Amniotic epithelial cell (primary cell): ENCODE data around the gene PAPOLB.

Experiments
- DNase-seq: peaks from one replicate; pipeline ENCODE4 v3.0.0-alpha.2; 2010; ENCODE audit warnings: low read depth

The PAPOLB gene

DNA sequence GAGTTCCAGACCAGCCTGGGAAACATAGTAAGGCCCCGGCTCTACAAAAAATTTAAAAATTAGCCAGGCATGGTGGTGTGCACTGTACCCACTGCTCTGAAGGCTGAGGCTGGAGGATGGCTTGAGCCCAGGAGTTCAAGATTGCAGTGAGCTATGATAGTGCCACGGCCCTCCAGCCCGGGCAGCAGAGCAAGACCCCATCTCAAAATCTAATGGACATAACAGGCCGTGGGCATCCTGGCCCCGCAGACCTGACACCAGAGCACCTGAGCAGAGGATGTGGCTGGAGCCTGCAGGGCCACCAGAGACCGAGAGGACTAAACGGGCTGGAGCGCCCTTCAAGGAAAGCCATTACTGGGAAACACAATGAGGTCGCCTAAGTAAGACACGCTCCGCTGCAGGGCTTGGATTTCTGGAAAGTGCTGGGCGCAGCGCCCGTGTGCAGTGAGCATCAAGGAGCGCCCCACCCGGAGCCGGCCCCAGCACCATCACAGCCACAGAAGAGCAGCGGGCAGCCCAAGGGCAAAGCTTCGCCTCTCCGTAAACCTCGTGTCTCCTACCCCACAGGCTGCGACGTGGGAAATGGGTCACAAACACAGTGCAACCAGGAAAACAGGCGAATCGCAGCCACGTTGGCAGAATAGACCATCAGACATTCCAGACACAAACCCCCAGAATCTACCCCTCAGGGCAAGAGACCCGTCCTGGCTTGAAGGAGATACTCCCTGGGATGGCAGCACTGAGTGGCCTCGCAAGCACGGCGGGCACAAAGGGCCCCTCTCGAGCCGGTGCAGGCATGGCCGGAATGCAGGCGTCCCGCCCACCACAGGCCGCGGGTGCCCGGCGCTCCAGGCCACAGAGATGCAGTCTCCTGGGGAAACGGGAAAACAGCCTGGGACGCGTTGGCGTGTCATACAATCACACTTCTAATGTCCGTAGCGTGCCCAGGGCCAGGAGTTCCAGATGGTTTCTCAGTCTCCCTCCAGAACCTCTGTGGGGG, 16.8 kb upstream of the PAPOLB start:
- no peak for DNase-seq

GRCh38 chr7:4876586-4876985, 14.8 kb upstream of the PAPOLB start:
- DNase-seq = no peak

GRCh38 chr7:4875391-4875790, 13.6 kb upstream of the PAPOLB start:
- no peak for DNase-seq

DNA sequence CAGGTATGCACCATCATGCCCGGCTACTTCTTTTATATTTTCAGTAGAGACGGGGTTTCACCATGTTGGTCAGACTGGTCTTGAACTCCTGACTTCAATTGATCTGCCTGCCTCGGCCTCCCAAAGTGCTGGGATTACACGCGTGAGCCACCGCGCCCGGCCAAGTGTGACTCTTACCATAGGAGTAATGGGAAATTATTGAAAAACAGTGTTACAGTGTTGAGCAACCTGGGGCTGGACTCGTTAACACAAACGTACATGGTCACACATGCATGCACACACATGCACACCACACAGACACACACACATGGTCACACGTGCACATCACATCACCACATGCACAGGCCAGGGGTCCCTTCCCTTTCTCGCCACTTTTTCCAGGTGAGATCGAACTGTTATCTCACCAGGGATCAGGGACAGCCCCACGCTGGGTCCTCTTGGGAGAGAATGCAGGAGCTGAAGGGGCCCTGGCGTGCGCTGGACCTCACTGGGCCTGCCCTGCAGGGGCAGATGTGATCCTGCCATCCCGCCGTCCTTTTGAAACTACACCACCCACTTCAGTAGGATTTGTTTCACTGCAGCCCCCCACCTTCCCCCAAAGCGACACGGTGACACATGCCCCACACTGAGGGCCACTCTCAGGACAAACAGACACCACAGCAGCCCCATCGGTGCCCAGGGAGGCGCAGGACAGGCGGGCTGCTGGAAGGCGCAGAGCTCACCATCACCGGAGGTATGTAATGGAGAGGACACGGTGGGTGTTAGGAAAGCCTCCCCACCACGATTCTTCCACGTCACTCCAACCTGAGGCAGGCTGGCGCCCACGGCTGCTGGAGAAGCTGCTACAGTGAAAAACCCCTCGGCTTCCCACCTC, 11.5 kb upstream of the PAPOLB start:
- DNase-seq = no peak

GRCh38 chr7:4871930-4872675, 10.3 kb upstream of the PAPOLB start:
- DNase-seq = no peak

GRCh38 chr7:4871056-4871680, 9.3 kb upstream of the PAPOLB start:
- peak; percentile 11 for DNase-seq

- DNase-seq = no peak
These were observed 6.7 kb upstream of the PAPOLB start for GRCh38 chr7:4868493-4868892.

GRCh38 chr7:4866528-4867496, 5.0 kb upstream of the PAPOLB start:
- DNase-seq = no peak

GRCh38 chr7:4862156-4862555, 326 bp upstream of the PAPOLB start:
- no peak for DNase-seq

GRCh38 chr7:4861227-4861626, 603 bp downstream of the PAPOLB start:
- no peak for DNase-seq

DNA sequence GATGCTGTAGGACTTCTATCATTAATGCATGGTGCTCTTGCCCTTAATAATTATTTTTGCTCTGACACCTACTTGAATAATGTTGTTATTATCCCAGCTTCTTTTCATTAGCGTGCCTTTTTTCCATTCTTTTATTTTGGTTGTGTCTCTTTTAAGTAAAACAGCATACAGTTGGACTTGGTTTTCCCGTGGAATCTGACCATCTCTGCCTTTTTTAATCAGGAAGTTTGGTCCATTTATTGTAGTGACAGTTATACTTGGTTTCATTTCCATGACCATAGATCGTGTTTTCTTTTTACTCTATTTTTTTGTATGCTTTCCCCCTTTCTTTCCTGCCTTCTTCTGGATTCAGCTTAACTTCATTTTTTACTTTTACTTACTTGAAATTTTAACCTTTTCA, 4.6 kb downstream of the PAPOLB start:
- no peak for DNase-seq

DNA sequence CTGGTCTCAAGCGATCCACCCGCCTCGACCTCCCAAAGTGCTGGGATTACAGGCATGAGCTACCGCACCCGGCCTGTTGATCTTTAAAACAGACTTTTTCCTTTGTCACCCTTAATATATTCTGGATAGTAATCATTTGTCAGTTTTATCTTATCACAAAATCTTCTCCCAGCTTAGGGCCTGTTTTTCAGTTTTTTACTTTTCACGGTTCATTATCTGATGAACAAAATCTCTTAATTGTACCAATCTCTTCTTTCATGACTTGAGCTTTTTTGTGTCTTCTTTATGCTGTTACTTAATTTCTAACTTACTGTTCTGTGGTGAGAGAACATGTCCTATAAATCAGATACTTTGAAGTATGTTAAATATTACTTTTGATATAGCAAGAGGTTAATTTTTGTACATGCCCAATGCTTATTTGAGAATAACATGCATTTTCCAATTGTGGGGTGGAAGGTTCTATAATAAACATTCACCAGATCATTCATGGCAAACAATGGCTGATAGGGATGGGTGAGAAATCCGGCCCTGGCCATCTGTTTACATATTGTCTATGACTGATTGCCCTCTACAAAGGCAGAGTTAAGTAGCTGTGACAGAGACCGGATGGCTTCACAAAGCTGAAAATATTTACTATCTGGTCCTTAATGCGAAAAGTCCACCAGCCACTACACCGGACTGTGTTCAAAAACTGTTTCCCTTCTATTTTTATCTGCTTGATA, 5.3 kb downstream of the PAPOLB start:
- no peak for DNase-seq

GRCh38 chr7:4854916-4855315, 6.9 kb downstream of the PAPOLB start:
- DNase-seq = peak; percentile 8

DNA sequence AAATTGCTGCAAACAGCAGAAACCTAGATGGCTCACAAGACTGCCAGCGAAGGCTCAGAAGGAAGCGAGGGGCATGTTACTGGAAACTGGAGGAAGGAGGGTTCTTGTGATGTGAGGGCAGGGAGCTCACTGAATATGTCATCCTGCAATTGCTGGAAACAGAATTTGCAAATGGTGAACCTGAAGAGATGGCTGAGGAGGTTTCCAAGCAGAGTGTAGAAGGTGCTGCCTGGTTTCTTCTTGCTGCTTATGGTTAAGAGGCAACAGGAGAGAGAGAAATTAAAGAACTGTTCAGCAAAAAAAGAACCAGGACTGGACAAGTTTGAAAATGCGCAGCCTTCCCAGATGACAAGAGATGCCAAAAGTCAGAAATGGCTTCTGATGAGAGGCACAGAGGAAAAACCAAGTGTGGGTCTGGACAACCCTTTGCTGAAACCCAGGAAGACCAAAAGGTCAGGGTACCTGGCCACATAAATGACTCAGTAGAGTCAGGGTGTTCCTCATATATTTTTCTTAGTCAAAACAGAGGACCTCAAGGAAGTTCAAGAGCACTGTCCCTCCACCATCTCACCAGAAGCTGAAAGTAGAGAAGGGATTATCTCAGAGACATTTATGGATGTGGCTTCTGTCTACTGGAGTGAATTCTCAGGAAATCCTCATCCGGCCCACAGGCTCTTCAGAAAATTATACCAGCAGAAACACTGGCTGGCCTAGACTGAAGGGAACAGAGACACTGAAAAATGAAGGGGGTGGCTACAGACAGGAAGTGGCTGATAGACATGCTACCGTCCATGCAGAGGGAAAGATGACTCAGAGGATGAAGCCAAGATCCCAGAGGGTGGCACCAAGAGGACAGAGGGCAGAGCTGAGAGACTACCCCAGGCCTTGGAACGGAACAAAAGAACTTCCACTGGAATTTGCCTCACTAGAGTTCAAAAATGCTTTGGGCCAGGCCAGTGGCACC, 10.1 kb downstream of the PAPOLB start:
- peak; percentile 10 for DNase-seq

DNA sequence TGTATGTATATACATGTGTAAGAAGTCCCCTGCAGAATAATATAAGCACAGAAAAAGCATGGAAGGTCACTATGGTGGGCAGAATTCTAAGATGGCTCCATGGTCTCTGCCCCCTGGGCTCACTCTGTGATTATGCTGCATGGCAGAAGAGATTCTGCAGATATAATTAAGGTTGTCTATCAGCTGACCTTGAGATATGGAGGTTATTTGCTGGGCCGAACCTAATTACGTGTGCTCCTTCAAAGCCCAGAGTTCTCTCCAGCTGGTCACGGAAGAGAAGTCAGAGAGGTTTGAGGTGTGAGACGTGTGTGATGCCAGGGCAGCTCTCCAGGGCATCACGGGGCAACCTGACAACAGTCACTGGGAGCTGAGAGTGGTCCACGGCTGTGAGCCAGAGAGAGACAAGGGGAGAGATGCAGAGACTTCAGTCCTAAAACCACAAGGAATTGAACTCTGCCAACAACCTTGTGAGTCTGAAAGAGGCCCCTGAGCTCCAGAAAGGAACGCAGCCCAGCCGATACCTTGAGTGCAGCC, 11.5 kb downstream of the PAPOLB start:
- no peak for DNase-seq

DNA sequence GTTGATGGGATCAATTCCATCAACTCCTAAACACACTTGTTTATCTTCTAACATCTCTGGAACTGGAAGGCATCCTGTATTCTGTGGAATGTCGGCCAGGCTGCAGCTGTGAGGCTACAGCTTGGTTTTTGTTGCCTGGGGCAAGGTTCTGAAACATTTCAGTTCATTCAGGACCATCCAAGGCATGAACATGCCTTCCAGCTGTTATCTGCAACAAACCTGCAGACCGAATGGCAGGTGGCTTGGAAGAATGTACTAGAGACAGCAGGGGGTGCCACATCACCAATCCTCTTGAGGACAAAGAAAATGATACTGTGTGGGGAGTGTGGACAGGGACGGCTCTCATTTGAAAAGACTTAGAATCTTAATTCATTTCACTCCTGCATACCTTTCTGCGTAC, 12.4 kb downstream of the PAPOLB start:
- DNase-seq = peak; percentile 32

DNA sequence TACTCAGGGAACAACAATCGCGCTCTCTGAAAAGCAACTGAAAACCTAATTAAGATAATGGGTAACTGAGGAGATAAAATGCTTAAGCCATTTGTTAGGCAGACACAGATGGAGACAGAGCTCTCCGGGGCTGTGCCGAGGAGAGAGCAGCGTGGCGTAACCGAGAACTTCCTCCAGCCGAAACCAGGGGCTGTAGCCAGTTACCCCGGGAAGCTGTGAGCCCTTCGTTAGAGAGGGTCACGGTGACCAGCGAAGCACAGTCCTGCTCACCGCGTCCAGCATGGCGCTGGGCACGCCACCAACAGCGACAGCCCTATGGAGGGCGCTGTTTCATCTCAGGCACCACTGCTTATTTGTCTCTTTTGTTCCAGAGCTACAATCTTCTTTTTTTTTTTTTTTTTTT, 16.1 kb downstream of the PAPOLB start:
- DNase-seq = no peak

- no peak for DNase-seq
These were observed 19.3 kb downstream of the PAPOLB start for GRCh38 chr7:4842319-4843064.
